SIG-M5 treated with dmso at 0.1 percent for 504 hours (cell line): ENCODE results near the gene TNNI2.

Experiments used
- DNase-seq: peaks from one replicate; lab custom pipeline; 2025; ENCODE audit not compliant: unreplicated experiment; lab: John Stamatoyannopoulos, UW

The TNNI2 gene

GRCh38 chr11:1820463-1821325, 18.1 kb upstream of the TNNI2 start:
- no peak for DNase-seq

DNA sequence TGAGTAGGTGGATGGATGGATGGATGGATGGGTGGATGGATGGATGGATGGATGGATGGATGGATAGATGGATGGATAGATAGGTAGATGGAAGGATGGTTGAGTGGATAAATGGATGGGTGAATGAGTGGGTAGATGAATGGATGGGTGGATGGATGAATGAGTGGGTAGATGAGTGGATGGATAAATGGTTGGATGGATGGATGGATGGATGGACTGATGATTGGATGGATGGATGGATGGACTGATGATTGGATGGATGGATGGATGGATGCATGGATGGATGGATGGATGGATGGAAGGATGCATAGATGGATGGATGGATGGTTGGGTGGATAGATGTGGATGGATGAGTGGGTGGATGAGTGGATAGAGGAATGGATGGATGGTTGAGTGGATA, 17.2 kb upstream of the TNNI2 start:
- DNase-seq = no peak

DNA sequence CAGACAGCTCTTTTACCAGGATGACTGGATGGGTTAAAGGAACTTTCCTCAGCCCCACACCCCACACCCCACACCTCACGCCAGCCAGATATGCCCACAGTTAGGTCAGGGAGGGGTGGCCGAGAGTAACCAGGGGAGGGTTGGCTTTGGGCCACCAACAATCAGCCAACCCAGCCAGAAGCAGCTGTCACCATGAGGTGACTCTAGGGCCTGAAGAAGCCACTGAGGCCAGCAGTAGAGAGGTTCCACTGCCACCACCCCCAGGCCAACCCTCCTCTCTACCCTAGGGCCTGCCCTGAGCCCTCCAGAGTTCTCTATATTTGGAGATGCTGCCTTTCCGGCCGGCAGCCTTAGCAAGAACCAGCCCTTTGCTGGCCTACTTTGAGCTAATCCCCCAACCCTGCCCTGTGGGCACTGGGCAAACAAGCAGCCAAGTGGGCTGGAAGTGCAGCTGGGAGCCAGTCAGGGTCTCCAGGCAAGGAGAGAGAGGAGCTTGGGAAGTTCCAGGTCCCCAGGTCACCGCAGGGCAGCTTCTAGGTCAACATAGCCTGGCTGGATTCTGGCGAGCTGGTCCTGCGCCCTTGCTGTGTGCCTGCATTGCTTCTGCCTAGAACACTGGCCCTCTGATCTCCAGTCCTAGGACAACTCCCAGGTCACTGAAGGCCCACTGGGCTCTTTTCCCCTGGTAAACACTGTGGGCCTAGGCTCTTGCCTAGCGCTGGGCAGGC, 16.0 kb upstream of the TNNI2 start:
- DNase-seq = no peak

DNA sequence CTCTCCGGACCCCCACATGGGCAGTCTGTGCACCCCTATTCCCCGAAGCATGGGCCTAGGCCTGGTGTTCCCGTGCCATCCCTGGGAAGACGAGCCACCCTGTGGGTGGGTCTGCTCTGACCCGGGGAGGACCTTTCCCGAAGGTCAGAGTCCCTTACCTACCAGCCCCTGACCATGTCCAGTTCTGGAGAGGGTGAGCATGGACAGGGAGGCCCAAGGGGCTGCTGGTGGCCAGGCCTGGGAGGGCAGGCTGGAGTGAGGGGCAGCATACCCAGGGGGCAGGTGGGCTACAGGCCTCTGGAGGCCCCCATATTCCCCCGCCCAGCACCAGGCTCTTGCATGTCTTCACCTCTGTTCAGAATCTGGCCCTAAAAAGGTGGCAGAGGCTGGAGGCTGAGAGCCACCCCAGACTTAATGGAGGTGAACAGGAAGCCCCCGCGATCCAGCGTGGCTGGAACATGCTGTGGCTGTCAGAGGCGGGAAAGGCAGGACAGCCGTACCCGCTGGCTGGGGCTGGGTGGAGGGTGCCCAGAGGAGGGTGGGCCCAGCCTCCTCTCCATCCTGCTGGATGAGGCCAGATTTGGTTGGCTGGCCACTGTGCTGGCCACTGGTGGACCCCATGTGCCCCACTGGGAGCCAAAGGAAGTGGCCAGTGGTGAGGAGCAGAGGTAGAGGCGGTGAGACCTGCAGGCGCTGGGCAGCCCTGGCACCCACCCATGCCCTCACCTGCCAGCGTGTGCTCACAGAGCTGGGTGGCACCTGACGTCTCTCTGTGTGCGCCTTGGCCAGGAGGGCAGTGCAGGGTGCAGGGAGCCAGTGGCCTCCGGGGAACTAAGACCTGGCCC, 15.2 kb upstream of the TNNI2 start:
- DNase-seq = no peak

DNA sequence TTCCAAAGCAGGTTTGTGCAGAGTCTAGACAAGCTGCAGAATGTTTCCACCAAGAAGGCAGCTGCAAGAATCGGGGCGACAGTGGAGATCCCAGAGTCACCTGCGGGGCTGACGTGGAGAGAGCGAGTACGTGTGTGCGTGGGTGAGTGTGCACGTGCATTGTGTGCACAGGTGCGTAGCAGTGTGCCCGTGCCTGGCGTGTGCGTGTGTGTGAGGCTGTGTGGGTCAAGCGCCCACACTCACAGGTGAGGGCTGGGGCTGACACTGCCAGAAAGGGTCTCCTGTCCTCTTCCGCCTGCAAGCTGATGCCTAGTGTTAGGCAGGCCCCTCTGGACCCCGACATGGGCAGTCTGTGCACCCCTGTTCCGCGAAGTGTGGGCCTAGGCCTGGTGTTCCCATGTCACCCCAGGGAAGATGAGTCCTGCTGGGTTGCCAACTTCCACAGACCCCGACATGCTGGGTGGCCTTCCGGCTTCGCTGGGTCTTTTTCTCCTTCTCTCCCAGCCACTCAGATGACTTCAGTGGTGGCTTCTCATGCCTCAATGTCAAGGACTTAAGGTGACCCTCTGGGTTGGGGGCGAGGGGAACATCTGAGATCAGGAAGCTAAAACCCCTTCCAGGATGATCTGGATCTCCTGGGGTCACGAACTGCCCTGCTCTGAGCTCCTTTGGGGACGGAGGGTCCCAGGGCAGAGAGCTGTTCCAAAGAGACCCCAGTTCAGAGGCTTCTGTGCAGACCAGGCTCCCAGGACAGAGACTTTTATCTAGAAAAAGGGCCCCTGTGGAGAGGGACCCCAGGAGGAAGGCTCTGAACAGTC, 14.4 kb upstream of the TNNI2 start:
- DNase-seq = no peak

GRCh38 chr11:1825039-1825740, 13.6 kb upstream of the TNNI2 start:
- no peak for DNase-seq

- DNase-seq = no peak
Observed at GRCh38 chr11:1825785-1826451, 12.9 kb upstream of the TNNI2 start.

DNA sequence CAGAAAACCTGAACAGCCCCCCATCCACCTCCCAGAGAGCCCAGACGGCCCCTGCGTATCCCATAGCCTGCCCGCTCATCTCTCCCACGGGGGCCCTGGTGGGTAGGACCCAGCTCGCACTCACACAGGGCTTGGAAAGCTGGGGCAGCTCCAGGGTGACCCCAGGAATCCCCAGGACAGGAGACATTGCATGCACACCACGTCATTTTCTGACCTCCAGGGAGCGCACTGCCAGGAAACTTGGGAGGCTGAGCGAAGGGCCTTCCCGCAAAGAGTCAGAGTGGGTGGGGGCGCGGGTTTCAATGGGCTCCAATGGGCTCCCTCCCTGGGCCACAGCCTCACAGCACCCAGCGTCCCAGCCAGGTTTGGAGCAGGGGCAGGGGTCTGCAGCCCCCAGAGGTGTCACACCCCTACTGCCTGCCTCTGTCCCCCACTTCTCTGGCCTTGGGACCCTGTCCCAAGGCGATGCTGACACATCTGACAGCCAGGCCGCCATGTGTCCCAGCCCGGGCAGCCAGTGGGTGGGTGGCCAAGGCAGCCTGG, 12.2 kb upstream of the TNNI2 start:
- DNase-seq = no peak

DNA sequence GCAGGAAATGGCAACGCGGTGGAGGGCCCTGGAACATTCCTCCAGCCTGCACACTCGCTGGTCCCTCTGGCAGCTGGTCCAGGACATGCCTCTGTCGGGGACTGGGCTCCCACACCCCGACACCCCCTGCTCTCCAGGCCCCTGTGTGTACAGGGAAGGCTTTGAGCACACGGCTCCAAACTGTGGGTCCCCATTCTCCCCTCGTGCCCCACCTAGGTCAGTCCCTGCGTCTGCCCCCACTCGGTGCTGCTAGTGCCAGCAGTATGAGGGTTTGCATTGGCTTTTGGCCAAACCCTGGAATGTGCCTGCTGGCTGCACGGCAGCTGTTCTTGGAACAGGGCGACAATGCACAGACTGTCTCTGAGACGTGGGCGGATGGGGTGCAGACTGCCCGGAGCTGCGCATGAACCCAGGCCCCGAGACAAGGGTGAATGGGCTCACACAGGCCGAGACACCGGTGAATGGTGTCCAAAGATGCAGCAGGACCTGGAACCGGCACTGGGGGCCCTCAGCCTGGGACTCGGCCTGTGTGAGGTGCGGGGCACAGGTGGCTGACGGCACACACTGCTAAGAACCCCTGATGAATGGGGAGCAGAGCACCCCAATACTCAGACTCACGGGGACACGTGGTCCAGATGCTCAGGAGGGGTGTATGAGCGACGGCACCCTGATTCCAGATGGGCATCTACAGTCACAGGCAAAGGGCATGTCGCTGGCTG, 11.5 kb upstream of the TNNI2 start:
- DNase-seq = no peak

DNA sequence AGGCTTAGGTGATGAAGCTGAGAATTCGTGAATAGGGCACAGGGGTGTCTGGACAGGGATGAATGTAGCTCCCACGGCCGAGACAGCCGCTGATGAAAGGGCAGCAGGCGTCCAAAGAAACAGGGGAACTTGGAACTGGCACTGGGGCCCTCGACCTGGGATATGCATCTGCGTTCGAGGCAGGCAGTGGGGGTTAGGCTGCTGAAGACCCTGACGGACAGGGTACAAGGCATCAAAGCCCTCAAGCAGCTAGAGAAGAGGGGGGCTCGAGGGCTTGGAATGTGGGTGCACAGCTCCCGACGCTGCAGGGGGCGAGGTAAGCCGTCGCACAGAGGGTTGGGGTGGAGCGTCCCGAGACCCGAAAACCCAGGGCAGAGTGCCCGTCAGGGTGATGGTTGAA, 10.8 kb upstream of the TNNI2 start:
- no peak for DNase-seq

GRCh38 chr11:1828542-1828941, 10.2 kb upstream of the TNNI2 start:
- no peak for DNase-seq

- DNase-seq = no peak
Observed at GRCh38 chr11:1829039-1829820, 9.6 kb upstream of the TNNI2 start.

- DNase-seq = no peak
Observed at GRCh38 chr11:1830004-1830321, 8.8 kb upstream of the TNNI2 start.

GRCh38 chr11:1830322-1831223, 8.2 kb upstream of the TNNI2 start:
- DNase-seq = no peak

GRCh38 chr11:1831338-1832210, 7.2 kb upstream of the TNNI2 start:
- DNase-seq = no peak
